H9 (cell line): ENCODE measurements around the gene THAP2. TPM values are rescaled to one million over a fixed set of nuclear protein-coding genes. Genes with fewer than 3 reads are reported as not detected.

ENCODE experiments used
- DNase-seq: peaks from one replicate; pipeline ENCODE4 v3.0.0-alpha.2; 2017
- H2AFZ ChIP-seq: one replicate; pipeline ENCODE4 v1.6.1; 2013; ENCODE audit warnings: mild to moderate bottlenecking, low read length, control low read depth, moderate library complexity
- H2AK5ac ChIP-seq: 2 replicates; pipeline ENCODE4 v1.6.1; 2013; ENCODE audit warnings: low read length, control low read depth, mixed read lengths; ENCODE audit not compliant: insufficient read length
- H2BK120ac ChIP-seq: one replicate; pipeline ENCODE4 v1.6.1; 2013; ENCODE audit warnings: low read depth, mild to moderate bottlenecking, low read length, control low read depth, inconsistent platforms; ENCODE audit not compliant: poor library complexity, severe bottlenecking
- H2BK12ac ChIP-seq: 2 replicates; pipeline ENCODE4 v1.6.1; 2013; ENCODE audit warnings: low read length, control low read depth, mixed read lengths, low read depth; ENCODE audit not compliant: insufficient read length
- H2BK15ac ChIP-seq: 2 replicates; pipeline ENCODE4 v1.6.1; 2013; ENCODE audit warnings: low read depth, low read length, control low read depth
- H2BK20ac ChIP-seq: one replicate; pipeline ENCODE4 v1.6.1; 2013; ENCODE audit warnings: low read depth, mild to moderate bottlenecking, low read length, control low read depth, inconsistent platforms; ENCODE audit not compliant: poor library complexity, severe bottlenecking
- H2BK5ac ChIP-seq: 2 replicates; pipeline ENCODE4 v1.6.1; 2013; ENCODE audit warnings: low read length, control low read depth, mixed read lengths; ENCODE audit not compliant: insufficient read length
- H3K14ac ChIP-seq: 2 replicates; pipeline ENCODE4 v1.6.1; 2013; ENCODE audit warnings: low read length, control low read depth; ENCODE audit not compliant: insufficient read depth
- H3K18ac ChIP-seq: 2 replicates; pipeline ENCODE4 v1.6.1; 2013; ENCODE audit warnings: low read depth, mild to moderate bottlenecking, mixed read lengths, low read length, control low read depth; ENCODE audit not compliant: insufficient read length
- H3K23ac ChIP-seq: 2 replicates; pipeline ENCODE4 v1.6.1; 2013; ENCODE audit warnings: low read length, control low read depth, mixed read lengths, low read depth; ENCODE audit not compliant: insufficient read length
- H3K23me2 ChIP-seq: 2 replicates; pipeline ENCODE4 v1.6.1; 2013; ENCODE audit warnings: low read depth, mild to moderate bottlenecking, mixed read lengths, low read length, control low read depth; ENCODE audit not compliant: insufficient read length, poor library complexity, severe bottlenecking
- H3K27ac ChIP-seq: 2 replicates; pipeline ENCODE4 v1.5.1; 2013; ENCODE audit warnings: low read length, control low read depth, mixed read lengths, low read depth; ENCODE audit not compliant: insufficient read length
- H3K27me3 ChIP-seq: 2 replicates; pipeline ENCODE4 v1.6.1; 2013; ENCODE audit warnings: low read length, control low read depth, inconsistent platforms; ENCODE audit not compliant: insufficient read depth
- H3K4ac ChIP-seq: 2 replicates; pipeline ENCODE4 v1.6.1; 2013; ENCODE audit warnings: low read depth, mild to moderate bottlenecking, control low read depth, inconsistent platforms, low read length, moderate library complexity
- H3K4me1 ChIP-seq: 2 replicates; pipeline ENCODE4 v1.6.1; 2013; ENCODE audit warnings: low read length, control low read depth, inconsistent platforms; ENCODE audit not compliant: insufficient read depth
- H3K4me2 ChIP-seq: 2 replicates; pipeline ENCODE4 v1.6.1; 2013; ENCODE audit warnings: low read length, control low read depth, mixed read lengths; ENCODE audit not compliant: insufficient read length, insufficient read depth
- H3K56ac ChIP-seq: 2 replicates; pipeline ENCODE4 v1.6.1; 2013; ENCODE audit warnings: low read depth, mild to moderate bottlenecking, mixed read lengths, low read length, control low read depth; ENCODE audit not compliant: insufficient read length
- H3K79me1 ChIP-seq: 2 replicates; pipeline ENCODE4 v1.6.1; 2013; ENCODE audit warnings: low read depth, mild to moderate bottlenecking, moderate library complexity, low read length, control low read depth, inconsistent platforms; ENCODE audit not compliant: insufficient read depth, poor library complexity, severe bottlenecking
- H3K79me2 ChIP-seq: 2 replicates; pipeline ENCODE4 v1.6.1; 2013; ENCODE audit warnings: low read length, control low read depth, inconsistent platforms; ENCODE audit not compliant: insufficient read depth
- H3K9ac ChIP-seq: 2 replicates; pipeline ENCODE4 v1.6.1; 2013; ENCODE audit warnings: low read length, control low read depth, mixed read lengths; ENCODE audit not compliant: insufficient read length; ENCODE audit errors: extremely low read depth
- H3K9me3 ChIP-seq: one replicate; pipeline ENCODE4 v1.6.1; 2013; ENCODE audit warnings: low read depth, low read length, inconsistent platforms; ENCODE audit not compliant: control insufficient read depth
- H3T11ph ChIP-seq: one replicate; pipeline ENCODE4 v1.6.1; 2013; ENCODE audit warnings: mild to moderate bottlenecking, low read length, control low read depth, inconsistent platforms
- H4K20me1 ChIP-seq: one replicate; pipeline ENCODE4 v1.6.1; 2013; ENCODE audit not compliant: control insufficient read depth, insufficient read length, insufficient read depth
- H4K5ac ChIP-seq: 2 replicates; pipeline ENCODE4 v1.6.1; 2013; ENCODE audit warnings: low read depth, mild to moderate bottlenecking, mixed read lengths, low read length, control low read depth; ENCODE audit not compliant: insufficient read length
- H4K8ac ChIP-seq: replicated peaks from 2 replicates; pipeline ENCODE4 v1.6.1; 2013; ENCODE audit warnings: low read length, control low read depth, mixed read lengths, low read depth; ENCODE audit not compliant: insufficient read length
- H4K91ac ChIP-seq: 2 replicates; pipeline ENCODE4 v1.6.1; 2013; ENCODE audit warnings: low read depth, mild to moderate bottlenecking, moderate library complexity, mixed read lengths, low read length, control low read depth; ENCODE audit not compliant: insufficient read length
- H3K27ac Mint-ChIP-seq, 3 experiments: 2 replicates in 2 of 3; 3 replicates in 1 of 3; pipeline ENCODE4 v1.8.0; 2020 to 2021; ENCODE audit warnings: mixed read lengths in 3 of 3, mild to moderate bottlenecking in 1 of 3, moderate library complexity in 1 of 3
- H3K27me3 Mint-ChIP-seq: 2 replicates; pipeline ENCODE4 v1.8.0; 2021; ENCODE audit warnings: low read depth, mild to moderate bottlenecking, moderate library complexity, mixed read lengths
- H3K36me3 Mint-ChIP-seq, 3 experiments: 2 replicates in 2 of 3; 3 replicates in 1 of 3; pipeline ENCODE4 v1.8.0; 2020 to 2021; ENCODE audit warnings: low read depth in 3 of 3, mixed read lengths in 3 of 3; ENCODE audit not compliant: insufficient read depth in 1 of 3
- H3K4me1 Mint-ChIP-seq, 2 experiments: 2 replicates each; pipeline ENCODE4 v1.8.0; 2020; ENCODE audit warnings: mixed read lengths in 2 of 2
- H3K4me3 Mint-ChIP-seq, 2 experiments: 2 replicates in 1 of 2; 3 replicates in 1 of 2; pipeline ENCODE4 v1.8.0; 2020 to 2021; ENCODE audit warnings: mild to moderate bottlenecking in 2 of 2, mixed read lengths in 2 of 2, moderate library complexity in 1 of 2
- H3K9me3 Mint-ChIP-seq, 2 experiments: 2 replicates in 1 of 2; 3 replicates in 1 of 2; pipeline ENCODE4 v1.8.0; 2020; ENCODE audit warnings: mild to moderate bottlenecking in 2 of 2, mixed read lengths in 2 of 2, moderate library complexity in 1 of 2
- CTCF ChIP-seq: fragments of 200-600 bp; sonication (generic); conservative IDR thresholded peaks from 3 replicates; pipeline ENCODE4 v1.8.0; 2021; ENCODE audit warnings: antibody characterized with exemption, mild to moderate bottlenecking
- WGBS: extraction: QIAGEN DNeasy Blood & Tissue Kit; methylation state at CpG from one replicate; pipeline ENCODE4 v1.1.7; 2013; ENCODE audit warnings: missing lambda C conversion rate, low lambda C conversion rate, mixed read lengths; ENCODE audit not compliant: insufficient read length; ENCODE audit errors: extremely low coverage; 5-methylcytosine and 5-hydroxymethylcytosine counted together
- total RNA-seq: library from RNA; stranded (reverse); gene quantifications from 2 replicates; pipeline ENCODE4 v1.2.1, GENCODE V29; 2021

Gene THAP2
- total RNA-seq, 1 experiment from 2014 or later: 3.7 TPM

GRCh38 chr12:71649401-71649800 is 14.7 kb upstream of the THAP2 start:
- Histone ChIP-seq H3K27ac (no peak overlapping the region), H2BK5ac (no peak overlapping the region), H3K23ac (no peak overlapping the region), H2BK12ac (no peak overlapping the region), H3K79me1 (no peaks in the 10 kb centered on the region), H4K5ac (no peak overlapping the region), H3K9me3 (no peaks in the 10 kb centered on the region), H3T11ph (no peak overlapping the region), H3K14ac (no peak overlapping the region), H3K56ac (no peak overlapping the region), H4K91ac (no peak overlapping the region), H3K18ac (no peak overlapping the region), H2BK120ac (no peak overlapping the region), H3K79me2 (peaks cover 3% of the 10 kb centered on the region; the same call in 1 of the 2 replicates), H4K8ac (no peak overlapping the region), H2BK15ac (no peak overlapping the region), H4K20me1 (no peaks in the 10 kb centered on the region), H3K4me1 (no peaks in the 10 kb centered on the region), H3K4me2 (no peak overlapping the region), H3K23me2 (no peaks in the 10 kb centered on the region), H2AK5ac (no peak overlapping the region), H2AFZ (no peak overlapping the region), H3K27me3 (no peaks in the 10 kb centered on the region), H3K4ac (no peak overlapping the region), H2BK20ac (no peak overlapping the region), H3K9ac (no peak overlapping the region)
- peaks cover 0 to under 1% of the 10 kb centered on the region in 2 experiments; a peak in 3 of 5 replicates for H3K9me3 Mint-ChIP-seq
- no peak for DNase-seq
- H3K4me3 Mint-ChIP-seq: no peak overlapping the region
- no peak for TF ChIP-seq CTCF
- H3K27me3 Mint-ChIP-seq: no peaks in the 10 kb centered on the region
- no CpG with 5 or more reads among the region's 2 CpGs for WGBS
- H3K4me1 Mint-ChIP-seq: no peaks in the 10 kb centered on the region
- no peak overlapping the region for H3K27ac Mint-ChIP-seq
- H3K36me3 Mint-ChIP-seq: peaks cover 14 to 38% (median 14%) of the 10 kb centered on the region in 3 experiments
